22Rv1 (cell line): ENCODE data around the gene PCDHGA4.

ENCODE experiments used
- ZFX ChIP-seq: fragments of 450-650 bp; IDR thresholded peaks from 2 replicates; pipeline ENCODE4 v1.6.1; 2017; ENCODE audit warnings: antibody characterized with exemption, borderline replicate concordance
- TF ChIP-seq, protein P1 (sequence below): fragments of 450-650 bp; IDR thresholded peaks from 2 replicates; pipeline ENCODE4 v1.5.1; 2017; ENCODE audit warnings: mild to moderate bottlenecking

DNA sequence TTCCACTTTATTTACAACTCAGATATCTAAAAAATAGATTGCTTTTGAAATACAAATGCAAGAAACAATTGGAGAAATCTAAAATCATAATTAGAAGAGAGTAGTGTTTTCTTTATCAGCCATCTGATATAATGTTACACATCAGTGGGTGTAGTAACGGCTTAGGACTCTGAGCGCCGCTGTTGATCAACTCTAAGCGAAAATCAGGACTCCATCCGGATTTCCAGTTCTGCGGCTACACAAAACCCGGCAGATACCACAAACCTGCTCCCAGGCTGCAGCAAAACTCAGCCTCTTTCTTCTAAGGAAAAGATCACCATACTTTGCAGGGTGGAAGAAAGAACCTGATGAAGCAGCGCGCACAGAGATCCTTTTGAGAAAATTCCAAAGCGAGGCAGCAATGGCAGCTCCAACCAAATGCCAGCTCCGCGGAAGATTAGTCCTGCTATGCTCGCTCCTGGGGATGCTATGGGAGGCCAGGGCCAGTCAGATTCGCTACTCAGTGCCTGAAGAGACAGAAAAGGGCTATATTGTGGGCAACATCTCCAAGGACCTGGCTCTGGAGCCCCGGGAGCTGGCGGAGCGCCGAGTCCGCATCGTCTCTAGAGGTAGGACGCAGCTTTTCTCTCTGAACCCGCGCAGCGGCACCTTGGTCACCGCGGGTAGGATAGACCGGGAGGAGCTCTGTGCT, 47.9 kb downstream of the PCDHGA4 start, which contains the start of gene PCDHGA9:
- TF ChIP-seq, protein P1, sequence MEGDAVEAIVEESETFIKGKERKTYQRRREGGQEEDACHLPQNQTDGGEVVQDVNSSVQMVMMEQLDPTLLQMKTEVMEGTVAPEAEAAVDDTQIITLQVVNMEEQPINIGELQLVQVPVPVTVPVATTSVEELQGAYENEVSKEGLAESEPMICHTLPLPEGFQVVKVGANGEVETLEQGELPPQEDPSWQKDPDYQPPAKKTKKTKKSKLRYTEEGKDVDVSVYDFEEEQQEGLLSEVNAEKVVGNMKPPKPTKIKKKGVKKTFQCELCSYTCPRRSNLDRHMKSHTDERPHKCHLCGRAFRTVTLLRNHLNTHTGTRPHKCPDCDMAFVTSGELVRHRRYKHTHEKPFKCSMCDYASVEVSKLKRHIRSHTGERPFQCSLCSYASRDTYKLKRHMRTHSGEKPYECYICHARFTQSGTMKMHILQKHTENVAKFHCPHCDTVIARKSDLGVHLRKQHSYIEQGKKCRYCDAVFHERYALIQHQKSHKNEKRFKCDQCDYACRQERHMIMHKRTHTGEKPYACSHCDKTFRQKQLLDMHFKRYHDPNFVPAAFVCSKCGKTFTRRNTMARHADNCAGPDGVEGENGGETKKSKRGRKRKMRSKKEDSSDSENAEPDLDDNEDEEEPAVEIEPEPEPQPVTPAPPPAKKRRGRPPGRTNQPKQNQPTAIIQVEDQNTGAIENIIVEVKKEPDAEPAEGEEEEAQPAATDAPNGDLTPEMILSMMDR, result peak; percentile 82
- TF ChIP-seq ZFX, result no peak
